ENCODE results near the gene ARID5B.

- no peak for TF ChIP-seq POLR2A (IDR thresholded peaks at IDR 0.05; ENCODE audit: low read length)
- no peak for TF ChIP-seq GATA1 (IDR thresholded peaks at IDR 0.05; ENCODE audit: low read depth, low read length)
Observed at GRCh38 chr10:62099299-62099698, 197.8 kb downstream of the ARID5B start.
